Natural killer cell (primary cell): ENCODE measurements around the gene PREX1. TPM values are rescaled to one million over a fixed set of nuclear protein-coding genes. Genes with fewer than 3 reads are reported as not detected.
"Not testable (repeated sequence)": the region's sequence is repeated elsewhere in the genome, so short reads cannot be mapped to it uniquely, and the experiment has no call there.

Experiments
- ATAC-seq, 3 donors: fragments of 150-1000 bp in 2 of 3; fragments of 200-7000 bp in 1 of 3; cut with Tn5 transposase; 1 replicate in 1 of 3; 2 replicates in 2 of 3; pipeline ENCODE4 v1.10.0; 2021; ENCODE audit warnings: mild to moderate bottlenecking in 2 of 3, moderate library complexity in 2 of 3
- DNase-seq, 2 donors: peaks; one replicate each; pipeline versions ENCODE4 v3.0.0 to v3.0.0-alpha.2; 2013 to 2021; ENCODE audit warnings: mixed read lengths in 1 of 2
- H3K27ac ChIP-seq: one replicate; pipeline ENCODE4 v1.5.1; 2013; ENCODE audit warnings: mild to moderate bottlenecking, low read length
- H3K27me3 ChIP-seq: one replicate; pipeline ENCODE4 v1.6.1; 2013; ENCODE audit warnings: low read length; ENCODE audit not compliant: control insufficient read depth, insufficient read depth
- H3K36me3 ChIP-seq: one replicate; pipeline ENCODE4 v1.6.1; 2013; ENCODE audit warnings: low read length; ENCODE audit not compliant: control insufficient read depth, insufficient read depth
- H3K4me1 ChIP-seq: one replicate; pipeline ENCODE4 v1.6.1; 2013; ENCODE audit warnings: low read length; ENCODE audit not compliant: control insufficient read depth, insufficient read depth
- H3K4me3 ChIP-seq: one replicate; pipeline ENCODE4 v1.5.1; 2013; ENCODE audit warnings: low read length
- H3K9me3 ChIP-seq: one replicate; pipeline ENCODE4 v1.6.1; 2013; ENCODE audit warnings: low read length; ENCODE audit not compliant: control insufficient read depth, insufficient read depth
- H3K27ac Mint-ChIP-seq, 2 donors: one replicate each; pipeline ENCODE4 v1.8.0; 2022; ENCODE audit warnings: mild to moderate bottlenecking in 2 of 2, mixed read lengths in 2 of 2, moderate library complexity in 1 of 2
- H3K27me3 Mint-ChIP-seq, 2 donors: one replicate each; pipeline ENCODE4 v1.8.0; 2022; ENCODE audit warnings: low read depth in 2 of 2, mixed read lengths in 2 of 2
- H3K36me3 Mint-ChIP-seq: one replicate; pipeline ENCODE4 v1.8.0; 2022; ENCODE audit warnings: mixed read lengths
- H3K4me1 Mint-ChIP-seq, 2 donors: one replicate each; pipeline ENCODE4 v1.8.0; 2022; ENCODE audit warnings: mixed read lengths in 2 of 2
- H3K4me3 Mint-ChIP-seq: one replicate; pipeline ENCODE4 v1.8.0; 2022; ENCODE audit warnings: mild to moderate bottlenecking, moderate library complexity, mixed read lengths
- H3K9me3 Mint-ChIP-seq, 2 donors: one replicate each; pipeline ENCODE4 v1.8.0; 2022; ENCODE audit warnings: mixed read lengths in 2 of 2
- WGBS: methylation state at CpG from one replicate; pipeline ENCODE4 v1.1.7; 2013; ENCODE audit warnings: missing lambda C conversion rate; ENCODE audit not compliant: insufficient coverage; 5-methylcytosine and 5-hydroxymethylcytosine counted together
- intact Hi-C: fragments of 100-400 bp; cut with micrococcal nuclease; formaldehyde crosslinking; loops from one replicate; pipeline ENCODE4 v1.14.2; 2022
- total RNA-seq, 4 donors: library from RNA; stranded (reverse); fragments of 120-200 nt in 1 of 4; gene quantifications; one replicate each; pipeline versions ENCODE4 v1.2.3 to v1.2.4, GENCODE V29; 2013 to 2022
- TF ChIP-seq, protein P1 (sequence below): fragments of 200-600 bp; IDR thresholded peaks from one replicate; pipeline ENCODE4 v1.8.0; 2022; ENCODE audit warnings: antibody characterized with exemption

Gene PREX1
- total RNA-seq, 3 donors from 2014 or later (not counting 1 experiment from before 2014, with no cell fraction given) = 382 to 392 (median 389) TPM

DNA sequence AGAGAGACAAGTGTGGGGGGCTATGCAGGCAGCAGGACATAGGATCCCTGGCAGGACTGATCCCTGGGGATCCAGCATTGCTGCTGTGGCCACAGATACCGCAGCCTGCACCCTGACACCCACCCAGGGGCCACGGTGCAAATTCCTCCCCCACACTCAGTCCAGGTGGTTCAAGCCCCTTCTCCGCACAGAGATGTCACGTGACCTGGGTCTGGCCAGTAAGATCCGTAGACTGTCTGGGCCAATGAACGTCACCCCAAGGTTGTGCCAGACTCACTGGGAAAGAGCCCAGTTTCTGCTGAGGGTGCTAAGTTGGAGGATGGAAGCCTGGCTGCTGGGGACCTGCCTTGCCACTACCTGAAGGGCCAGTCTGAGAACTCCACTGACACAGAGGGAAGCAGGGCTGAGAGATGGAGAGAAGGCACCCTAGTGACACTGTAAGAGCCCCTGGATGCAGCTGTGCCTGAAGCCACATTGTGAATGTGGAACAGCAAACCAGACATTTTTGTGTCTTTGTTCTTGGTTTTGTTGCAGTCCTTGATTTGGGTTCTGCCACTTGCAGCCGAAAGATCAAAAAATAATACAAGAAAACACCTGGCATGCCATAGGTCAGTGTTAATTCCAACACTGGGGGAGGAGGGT lies 228.6 kb downstream of the PREX1 start:
- 81% methylated on average over 7 of the region's 7 CpGs for WGBS
- Histone ChIP-seq H3K36me3 (no peaks in the 10 kb centered on the region), H3K4me1 (no peaks in the 10 kb centered on the region), H3K27me3 (no peaks in the 10 kb centered on the region), H3K4me3 (no peak overlapping the region), H3K9me3 (no peaks in the 10 kb centered on the region), H3K27ac (no peak overlapping the region)
- no peaks in the 10 kb centered on the region for H3K36me3 Mint-ChIP-seq
- ATAC-seq (no peak), DNase-seq (no peak)
- intact Hi-C loops = no loop called here
- H3K4me3 Mint-ChIP-seq = no peak overlapping the region
- H3K27me3 Mint-ChIP-seq = peaks cover 0 to 7% of the 10 kb centered on the region in 2 donors
- no peaks in the 10 kb centered on the region for H3K9me3 Mint-ChIP-seq
- TF ChIP-seq, protein P1, sequence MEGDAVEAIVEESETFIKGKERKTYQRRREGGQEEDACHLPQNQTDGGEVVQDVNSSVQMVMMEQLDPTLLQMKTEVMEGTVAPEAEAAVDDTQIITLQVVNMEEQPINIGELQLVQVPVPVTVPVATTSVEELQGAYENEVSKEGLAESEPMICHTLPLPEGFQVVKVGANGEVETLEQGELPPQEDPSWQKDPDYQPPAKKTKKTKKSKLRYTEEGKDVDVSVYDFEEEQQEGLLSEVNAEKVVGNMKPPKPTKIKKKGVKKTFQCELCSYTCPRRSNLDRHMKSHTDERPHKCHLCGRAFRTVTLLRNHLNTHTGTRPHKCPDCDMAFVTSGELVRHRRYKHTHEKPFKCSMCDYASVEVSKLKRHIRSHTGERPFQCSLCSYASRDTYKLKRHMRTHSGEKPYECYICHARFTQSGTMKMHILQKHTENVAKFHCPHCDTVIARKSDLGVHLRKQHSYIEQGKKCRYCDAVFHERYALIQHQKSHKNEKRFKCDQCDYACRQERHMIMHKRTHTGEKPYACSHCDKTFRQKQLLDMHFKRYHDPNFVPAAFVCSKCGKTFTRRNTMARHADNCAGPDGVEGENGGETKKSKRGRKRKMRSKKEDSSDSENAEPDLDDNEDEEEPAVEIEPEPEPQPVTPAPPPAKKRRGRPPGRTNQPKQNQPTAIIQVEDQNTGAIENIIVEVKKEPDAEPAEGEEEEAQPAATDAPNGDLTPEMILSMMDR = no peak
- H3K27ac Mint-ChIP-seq = no peak overlapping the region
- H3K4me1 Mint-ChIP-seq = no peaks in the 10 kb centered on the region

DNA sequence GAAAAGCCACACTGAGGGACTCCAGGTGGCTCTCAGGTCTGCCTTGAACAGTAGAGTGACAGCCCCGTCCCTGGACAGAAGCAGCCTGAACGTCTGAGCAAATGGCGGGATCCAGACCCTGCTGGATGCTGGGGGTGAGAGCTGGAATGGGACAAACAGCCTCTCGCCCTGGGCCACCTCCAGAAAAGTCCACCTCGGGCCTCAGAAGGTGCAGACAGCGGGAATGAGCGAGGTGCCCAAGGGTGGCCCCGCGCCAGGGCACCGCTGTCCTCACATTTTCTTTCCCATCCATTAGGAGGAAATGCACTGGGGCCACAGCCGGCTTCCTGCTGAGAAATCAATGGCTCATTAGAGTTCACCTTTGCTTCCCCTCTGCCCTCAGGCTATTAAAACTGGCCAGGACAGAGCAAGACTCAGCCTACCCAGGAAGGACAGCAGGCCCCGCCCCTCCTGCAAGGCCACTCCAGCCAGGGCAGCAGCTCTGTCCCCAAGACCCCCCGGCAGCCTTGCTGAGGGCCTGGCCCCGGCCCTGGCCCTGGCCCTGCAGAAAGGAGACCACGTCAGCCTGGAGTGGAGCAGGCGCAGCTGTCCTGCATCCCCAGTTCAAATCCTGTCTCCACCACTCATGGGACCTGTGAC lies 229.4 kb downstream of the PREX1 start:
- H3K4me1 ChIP-seq, H3K27ac ChIP-seq, H3K27me3 Mint-ChIP-seq, H3K27me3 ChIP-seq, H3K36me3 Mint-ChIP-seq, H3K9me3 ChIP-seq, ATAC-seq, H3K4me3 Mint-ChIP-seq, intact Hi-C loops, H3K27ac Mint-ChIP-seq, H3K4me3 ChIP-seq, H3K36me3 ChIP-seq, H3K4me1 Mint-ChIP-seq, DNase-seq, H3K9me3 Mint-ChIP-seq: not testable (repeated sequence)
- 74% methylated on average over 16 of the region's 16 CpGs for WGBS

DNA sequence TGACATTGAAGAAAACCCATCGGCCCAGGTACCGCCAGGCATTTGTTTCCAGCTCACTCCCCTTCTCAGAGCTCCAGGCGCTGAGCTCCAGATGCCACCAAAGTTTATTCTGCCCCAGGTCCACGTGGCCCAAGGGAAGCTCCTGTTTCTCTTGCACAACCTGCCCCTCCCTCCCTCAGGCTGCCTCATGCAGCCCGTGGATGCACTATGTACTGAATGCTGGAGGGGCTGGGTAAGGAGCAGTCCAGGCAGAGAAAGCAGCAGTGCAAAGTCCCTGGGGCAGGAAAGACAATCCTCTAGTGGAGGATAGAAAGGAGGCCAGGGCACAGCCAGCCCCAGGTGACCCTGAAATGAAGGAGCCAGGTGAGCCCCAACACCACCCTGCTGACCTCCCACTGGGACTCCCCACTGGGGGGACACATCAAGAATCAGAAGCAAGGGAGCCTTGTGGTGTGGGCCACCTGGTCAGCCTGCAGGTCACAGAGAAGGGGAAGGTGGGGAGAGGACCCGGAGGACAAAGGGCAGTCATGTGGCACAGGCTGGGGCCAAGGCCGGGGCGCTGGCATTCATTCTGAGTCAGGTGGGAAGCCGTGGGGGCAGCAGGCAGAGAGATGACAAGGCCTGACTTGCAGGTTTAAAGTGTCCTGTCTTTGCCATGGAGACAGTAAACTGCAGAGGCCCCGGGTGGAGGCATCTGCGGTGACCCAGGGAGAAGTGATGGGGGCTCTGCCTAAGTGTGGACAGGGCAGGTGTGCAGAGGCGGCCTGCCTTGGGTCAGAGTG lies 230.1 kb downstream of the PREX1 start:
- peaks cover 0 to 7% of the 10 kb centered on the region in 2 donors for H3K27me3 Mint-ChIP-seq
- DNase-seq (no peak), ATAC-seq (no peak)
- no peaks in the 10 kb centered on the region for H3K36me3 Mint-ChIP-seq
- H3K9me3 ChIP-seq = no peaks in the 10 kb centered on the region
- H3K27me3 ChIP-seq = no peaks in the 10 kb centered on the region
- intact Hi-C loops = no loop called here
- WGBS = 76% methylated on average over 12 of the region's 12 CpGs
- no peak overlapping the region for H3K4me3 ChIP-seq
- no peaks in the 10 kb centered on the region for H3K4me1 Mint-ChIP-seq
- H3K27ac ChIP-seq = no peak overlapping the region
- no peaks in the 10 kb centered on the region for H3K9me3 Mint-ChIP-seq
- no peak overlapping the region for H3K27ac Mint-ChIP-seq
- no peaks in the 10 kb centered on the region for H3K4me1 ChIP-seq
- no peaks in the 10 kb centered on the region for H3K36me3 ChIP-seq
- H3K4me3 Mint-ChIP-seq = no peak overlapping the region
- TF ChIP-seq, protein P1 = no peak

DNA sequence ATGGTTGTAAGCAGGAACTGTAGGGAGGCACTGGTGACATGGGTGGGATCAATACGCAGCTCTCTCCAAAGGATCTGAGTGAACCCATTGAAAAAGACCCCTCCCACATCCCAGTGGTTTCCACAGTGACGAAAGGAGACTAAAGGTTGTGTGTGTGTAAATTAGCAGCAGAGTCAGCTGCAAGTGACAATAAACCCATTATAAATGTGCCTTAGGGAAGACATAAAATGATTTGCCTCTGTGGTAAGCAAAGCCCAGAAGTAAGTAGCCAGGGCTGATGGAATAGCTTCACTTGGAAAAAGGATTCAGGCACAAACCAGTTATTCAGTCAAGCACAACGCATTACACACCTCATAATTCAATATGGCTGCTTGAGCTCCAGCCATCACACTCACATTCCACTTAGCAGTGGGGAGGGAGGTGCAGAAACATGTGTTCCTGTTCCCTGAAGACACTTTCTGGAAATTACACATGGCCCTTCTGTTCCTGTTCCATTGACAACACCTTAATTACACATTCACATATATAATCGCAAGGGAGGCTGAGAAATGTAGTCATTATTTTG lies 231.4 kb downstream of the PREX1 start:
- H3K36me3 Mint-ChIP-seq = no peaks in the 10 kb centered on the region
- Histone ChIP-seq H3K4me1 (no peaks in the 10 kb centered on the region), H3K4me3 (no peak overlapping the region), H3K27me3 (no peaks in the 10 kb centered on the region), H3K27ac (no peak overlapping the region), H3K36me3 (no peaks in the 10 kb centered on the region), H3K9me3 (no peaks in the 10 kb centered on the region)
- 80% methylated on average over 2 of the region's 4 CpGs for WGBS
- DNase-seq = no peak
- H3K4me3 Mint-ChIP-seq = no peak overlapping the region
- TF ChIP-seq, protein P1 = no peak
- ATAC-seq = no peak
- no peak overlapping the region for H3K27ac Mint-ChIP-seq
- intact Hi-C loops = no loop called here
- H3K9me3 Mint-ChIP-seq = no peaks in the 10 kb centered on the region
- no peaks in the 10 kb centered on the region for H3K4me1 Mint-ChIP-seq
- peaks cover 0 to 7% of the 10 kb centered on the region in 2 donors for H3K27me3 Mint-ChIP-seq
